GM12875 (cell line): ENCODE measurements around the gene PYROXD2.

Experiments
- H3K4me3 ChIP-seq: one replicate; pipeline ENCODE4 v1.5.1; 2011; ENCODE audit warnings: low read depth, low read length, control low read depth
- CTCF ChIP-seq: IDR thresholded peaks from 2 replicates; pipeline ENCODE4 v1.5.1; 2011; ENCODE audit warnings: low read depth, mild to moderate bottlenecking, control low read depth, inconsistent platforms, low read length, moderate library complexity, borderline replicate concordance; ENCODE audit not compliant: insufficient read depth

The PYROXD2 gene

GRCh38 chr10:98339799-98340198, 75.2 kb downstream of the PYROXD2 start:
- TF ChIP-seq CTCF = no peak
- H3K4me3 ChIP-seq = no peak overlapping the region

- no peak overlapping the region for H3K4me3 ChIP-seq
- TF ChIP-seq CTCF = no peak
Measured at GRCh38 chr10:98338896-98339295, 76.1 kb downstream of the PYROXD2 start.

- H3K4me3 ChIP-seq = no peak overlapping the region
- no peak for TF ChIP-seq CTCF
Measured at GRCh38 chr10:98338318-98338717, 76.7 kb downstream of the PYROXD2 start.

GRCh38 chr10:98337484-98337883, 77.5 kb downstream of the PYROXD2 start:
- H3K4me3 ChIP-seq = no peak overlapping the region
- no peak for TF ChIP-seq CTCF
